Gastrocnemius medialis (tissue), 4 donors: ENCODE results near the gene EXOC2.

Experiments
- CTCF ChIP-seq, 5 experiments: fragments of 450-650 bp in 3 of 5; fragments of 200-600 bp in 2 of 5; sonication (generic) in 2 of 5; IDR thresholded peaks in 4 of 5; conservative IDR thresholded peaks in 1 of 5; 1 replicate in 4 of 5; 2 replicates in 1 of 5; pipeline ENCODE4 v1.5.1; 2016 to 2019; ENCODE audit warnings: antibody characterized with exemption in 5 of 5, mild to moderate bottlenecking in 3 of 5, moderate library complexity in 3 of 5
- POLR2A ChIP-seq, 2 donors: fragments of 450-650 bp; IDR thresholded peaks; one replicate each; pipeline ENCODE4 v1.6.1; 2017; ENCODE audit warnings: antibody characterized with exemption in 2 of 2, mild to moderate bottlenecking in 2 of 2, moderate library complexity in 2 of 2

GRCh38 chr6:736657-737446 is 43.9 kb upstream of the EXOC2 start:
- TF ChIP-seq POLR2A (IDR thresholded peaks at IDR 0.05) (no peak), CTCF (IDR thresholded peaks at IDR 0.05 in 4 of 5, conservative IDR thresholded peaks at IDR 0.05 in 1 of 5) (no peak)
